Measurements from ENCODE around the gene SSBP4. TPM values are rescaled to one million over a fixed set of nuclear protein-coding genes. Genes with fewer than 3 reads are reported as not detected.

Gene SSBP4
- total and polyA plus RNA-seq, 9 of the 15 experiments (the other 6 are each of a cell fraction or from before 2014, with no cell fraction given), result 1.1 to 189 (median 39.0) TPM

DNA sequence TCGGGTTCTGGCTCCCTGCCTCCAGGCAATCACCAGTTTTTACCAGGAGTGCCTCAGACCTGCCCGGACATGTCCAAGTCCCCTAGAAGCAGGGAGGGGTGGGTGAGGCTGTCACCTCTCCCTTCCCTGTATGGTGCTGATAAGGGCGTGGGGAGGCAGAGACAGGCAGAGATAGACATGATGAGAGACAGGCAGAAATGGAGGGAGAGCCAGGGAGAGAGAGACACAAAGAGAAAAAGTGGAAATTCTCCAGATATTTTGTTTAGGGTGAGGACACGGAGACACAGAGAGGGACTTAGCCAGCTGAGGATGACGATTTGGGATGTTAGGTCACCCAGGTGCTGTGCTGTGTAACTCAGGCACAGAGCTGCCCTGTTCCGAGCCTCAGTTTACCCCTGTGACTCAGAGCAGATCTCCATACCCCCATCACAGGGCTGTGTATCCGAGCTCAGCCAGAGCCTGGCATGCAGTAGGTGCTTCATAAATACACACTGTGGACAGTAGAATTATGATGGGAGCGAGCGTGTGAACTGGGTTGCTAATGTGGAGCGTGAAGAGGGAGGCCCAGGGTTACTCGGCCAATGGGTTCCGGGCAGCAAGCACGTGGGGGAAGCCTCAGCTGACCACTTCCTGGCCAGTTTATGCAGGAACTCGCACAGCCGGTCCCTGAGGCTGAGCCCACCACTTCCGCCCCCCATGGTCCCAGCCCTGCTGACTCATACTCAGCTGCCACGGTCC lies 45.1 kb upstream of the SSBP4 start (continued):
- TF ChIP-seq, protein P1, sequence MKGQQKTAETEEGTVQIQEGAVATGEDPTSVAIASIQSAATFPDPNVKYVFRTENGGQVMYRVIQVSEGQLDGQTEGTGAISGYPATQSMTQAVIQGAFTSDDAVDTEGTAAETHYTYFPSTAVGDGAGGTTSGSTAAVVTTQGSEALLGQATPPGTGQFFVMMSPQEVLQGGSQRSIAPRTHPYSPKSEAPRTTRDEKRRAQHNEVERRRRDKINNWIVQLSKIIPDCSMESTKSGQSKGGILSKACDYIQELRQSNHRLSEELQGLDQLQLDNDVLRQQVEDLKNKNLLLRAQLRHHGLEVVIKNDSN (CRISPR knock-in tag; IDR thresholded peaks at IDR 0.05), result peak; percentile 98
- TF ChIP-seq ZNF24 (IDR thresholded peaks at IDR 0.05), result no peak
- TF ChIP-seq NEUROD1 (IDR thresholded peaks at IDR 0.05; ENCODE audit: borderline replicate concordance, low read depth, low read length, partially characterized antibody), result peak; percentile 80
- peak; percentile 74 to 96; a peak in 3 of 4 replicates for TF ChIP-seq ARNT (IDR thresholded peaks at IDR 0.05)
- TF ChIP-seq MEF2D (tag; conservative IDR thresholded peaks at IDR 0.05; ENCODE audit: low read depth), result peak; percentile 47; the same call in 1 of the 2 replicates
- TF ChIP-seq ZBTB8A (IDR thresholded peaks at IDR 0.05; ENCODE audit: partially characterized antibody), result no peak
- TF ChIP-seq SRF (CRISPR knock-in tag; IDR thresholded peaks at IDR 0.05), result peak in 1 of 2 experiments; percentile 80; a peak in 2 of 4 replicates
- TF ChIP-seq STAT5A (IDR thresholded peaks at IDR 0.05; ENCODE audit: borderline replicate concordance, low read length), result peak; percentile 77
- TF ChIP-seq ZNF217 (CRISPR knock-in tag; IDR thresholded peaks at IDR 0.05), result no peak
- no peak for TF ChIP-seq ZNF445 (CRISPR knock-in tag; IDR thresholded peaks at IDR 0.05; ENCODE audit: low read depth)
- TF ChIP-seq MBD2 (IDR thresholded peaks at IDR 0.05; ENCODE audit: borderline replicate concordance, low read depth), result peak; percentile 92
- no peak for TF ChIP-seq KAT8 (IDR thresholded peaks at IDR 0.05; ENCODE audit: low read depth)
- TF ChIP-seq TEAD4 (IDR thresholded peaks at IDR 0.05; ENCODE audit: low read length), result peak; percentile 90
- no peak for TF ChIP-seq TEAD4 (CRISPR knock-in tag; IDR thresholded peaks at IDR 0.05; ENCODE audit: borderline replicate concordance)
- TF ChIP-seq FOXM1 (IDR thresholded peaks at IDR 0.05; ENCODE audit: low read depth), result peak; percentile 81
- 0 out of 2 replicates have a peak, but pooled peaks have one; percentile 29 for TF ChIP-seq FOXM1 (CRISPR knock-in tag; IDR thresholded peaks at IDR 0.05; ENCODE audit: low read depth)
- no peak for TF ChIP-seq CAMTA2 (CRISPR knock-in tag; conservative IDR thresholded peaks at IDR 0.05)
- TF ChIP-seq RAD21 (CRISPR knock-in tag; conservative IDR thresholded peaks at IDR 0.05 in 1 of 2, IDR thresholded peaks at IDR 0.05 in 1 of 2), result peak in 1 of 2 experiments; percentile 9; a peak in 1 of 4 replicates
- TF ChIP-seq, protein P2, sequence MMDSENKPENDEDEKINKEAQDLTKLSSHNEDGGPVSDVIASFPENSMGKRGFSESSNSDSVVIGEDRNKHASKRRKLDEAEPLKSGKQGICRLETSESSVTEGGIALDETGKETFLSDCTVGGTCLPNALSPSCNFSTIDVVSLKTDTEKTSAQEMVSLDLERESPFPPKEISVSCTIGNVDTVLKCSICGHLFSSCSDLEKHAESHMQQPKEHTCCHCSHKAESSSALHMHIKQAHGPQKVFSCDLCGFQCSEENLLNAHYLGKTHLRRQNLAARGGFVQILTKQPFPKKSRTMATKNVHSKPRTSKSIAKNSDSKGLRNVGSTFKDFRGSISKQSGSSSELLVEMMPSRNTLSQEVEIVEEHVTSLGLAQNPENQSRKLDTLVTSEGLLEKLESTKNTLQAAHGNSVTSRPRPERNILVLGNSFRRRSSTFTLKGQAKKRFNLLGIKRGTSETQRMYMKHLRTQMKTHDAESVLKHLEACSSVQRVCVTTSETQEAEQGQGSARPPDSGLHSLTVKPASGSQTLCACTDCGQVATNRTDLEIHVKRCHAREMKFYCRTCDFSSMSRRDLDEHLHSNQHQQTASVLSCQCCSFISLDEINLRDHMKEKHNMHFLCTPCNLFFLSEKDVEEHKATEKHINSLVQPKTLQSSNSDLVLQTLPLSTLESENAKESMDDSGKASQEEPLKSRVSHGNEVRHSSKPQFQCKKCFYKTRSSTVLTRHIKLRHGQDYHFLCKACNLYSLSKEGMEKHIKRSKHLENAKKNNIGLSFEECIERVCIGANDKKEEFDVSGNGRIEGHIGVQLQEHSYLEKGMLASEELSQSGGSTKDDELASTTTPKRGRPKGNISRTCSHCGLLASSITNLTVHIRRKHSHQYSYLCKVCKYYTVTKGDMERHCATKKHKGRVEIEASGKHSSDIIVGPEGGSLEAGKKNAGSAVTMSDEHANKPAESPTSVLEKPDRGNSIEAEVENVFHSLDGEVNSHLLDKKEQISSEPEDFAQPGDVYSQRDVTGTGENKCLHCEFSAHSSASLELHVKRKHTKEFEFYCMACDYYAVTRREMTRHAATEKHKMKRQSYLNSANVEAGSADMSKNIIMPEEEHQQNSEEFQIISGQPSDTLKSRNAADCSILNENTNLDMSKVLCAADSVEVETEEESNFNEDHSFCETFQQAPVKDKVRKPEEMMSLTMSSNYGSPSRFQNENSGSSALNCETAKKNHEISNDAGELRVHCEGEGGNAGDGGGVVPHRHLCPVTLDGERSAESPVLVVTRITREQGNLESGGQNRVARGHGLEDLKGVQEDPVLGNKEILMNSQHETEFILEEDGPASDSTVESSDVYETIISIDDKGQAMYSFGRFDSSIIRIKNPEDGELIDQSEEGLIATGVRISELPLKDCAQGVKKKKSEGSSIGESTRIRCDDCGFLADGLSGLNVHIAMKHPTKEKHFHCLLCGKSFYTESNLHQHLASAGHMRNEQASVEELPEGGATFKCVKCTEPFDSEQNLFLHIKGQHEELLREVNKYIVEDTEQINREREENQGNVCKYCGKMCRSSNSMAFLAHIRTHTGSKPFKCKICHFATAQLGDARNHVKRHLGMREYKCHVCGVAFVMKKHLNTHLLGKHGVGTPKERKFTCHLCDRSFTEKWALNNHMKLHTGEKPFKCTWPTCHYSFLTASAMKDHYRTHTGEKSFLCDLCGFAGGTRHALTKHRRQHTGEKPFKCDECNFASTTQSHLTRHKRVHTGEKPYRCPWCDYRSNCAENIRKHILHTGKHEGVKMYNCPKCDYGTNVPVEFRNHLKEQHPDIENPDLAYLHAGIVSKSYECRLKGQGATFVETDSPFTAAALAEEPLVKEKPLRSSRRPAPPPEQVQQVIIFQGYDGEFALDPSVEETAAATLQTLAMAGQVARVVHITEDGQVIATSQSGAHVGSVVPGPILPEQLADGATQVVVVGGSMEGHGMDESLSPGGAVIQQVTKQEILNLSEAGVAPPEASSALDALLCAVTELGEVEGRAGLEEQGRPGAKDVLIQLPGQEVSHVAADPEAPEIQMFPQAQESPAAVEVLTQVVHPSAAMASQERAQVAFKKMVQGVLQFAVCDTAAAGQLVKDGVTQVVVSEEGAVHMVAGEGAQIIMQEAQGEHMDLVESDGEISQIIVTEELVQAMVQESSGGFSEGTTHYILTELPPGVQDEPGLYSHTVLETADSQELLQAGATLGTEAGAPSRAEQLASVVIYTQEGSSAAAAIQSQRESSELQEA (IDR thresholded peaks at IDR 0.05; ENCODE audit: low read depth), result no peak
- peak; percentile 74 for TF ChIP-seq HCFC1 (IDR thresholded peaks at IDR 0.05; ENCODE audit: low read depth, low read length)
- peak; percentile 53 to 82; a peak in 3 of 4 replicates for TF ChIP-seq TBL1XR1 (IDR thresholded peaks at IDR 0.05; ENCODE audit: low read length in 2 of 2)

Measured in K562 (cell line).